Activated naive CD8-positive, alpha-beta T cell (primary cell): ENCODE measurements around the gene KLHL2.

Experiments used
- H3K27ac Mint-ChIP-seq: one replicate; pipeline ENCODE4 v1.8.0; 2021; ENCODE audit warnings: mixed read lengths
- H3K27me3 Mint-ChIP-seq: one replicate; pipeline ENCODE4 v1.8.0; 2021; ENCODE audit warnings: mixed read lengths
- H3K36me3 Mint-ChIP-seq: one replicate; pipeline ENCODE4 v1.8.0; 2021; ENCODE audit warnings: mixed read lengths
- H3K4me1 Mint-ChIP-seq: one replicate; pipeline ENCODE4 v1.8.0; 2021; ENCODE audit warnings: low read depth, mixed read lengths
- H3K4me3 Mint-ChIP-seq: one replicate; pipeline ENCODE4 v1.8.0; 2021; ENCODE audit warnings: mild to moderate bottlenecking, mixed read lengths
- H3K9me3 Mint-ChIP-seq: one replicate; pipeline ENCODE4 v1.8.0; 2021; ENCODE audit warnings: low read depth, mixed read lengths

KLHL2 gene

DNA sequence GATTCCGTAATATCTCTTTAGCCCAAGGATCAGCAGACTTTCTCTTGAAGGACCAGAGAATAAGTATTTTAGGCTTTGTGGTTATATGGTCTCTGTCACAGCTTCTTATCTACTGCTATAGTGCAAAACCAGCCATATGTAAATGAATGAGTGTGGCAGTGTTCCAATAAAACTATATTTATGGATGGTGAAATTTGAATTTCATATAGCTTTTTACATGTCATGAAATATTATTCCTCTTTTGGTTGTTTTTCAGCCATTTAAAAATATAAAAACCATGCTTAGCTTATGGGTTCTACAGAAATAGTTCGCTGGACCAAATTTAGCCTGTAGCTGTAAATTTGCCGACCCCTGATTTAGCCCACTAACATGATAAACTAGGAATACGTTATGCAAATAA is 102.1 kb downstream of the KLHL2 start:
- H3K36me3 Mint-ChIP-seq, result peaks cover 34% of the 10 kb centered on the region
- H3K27me3 Mint-ChIP-seq, result no peaks in the 10 kb centered on the region
- H3K9me3 Mint-ChIP-seq, result no peaks in the 10 kb centered on the region
- H3K4me3 Mint-ChIP-seq, result no peak overlapping the region
- H3K4me1 Mint-ChIP-seq, result peaks cover 4% of the 10 kb centered on the region
- H3K27ac Mint-ChIP-seq, result no peak overlapping the region

- Mint-ChIP-seq H3K27ac (no peak overlapping the region), H3K4me3 (no peak overlapping the region), H3K9me3 (no peaks in the 10 kb centered on the region), H3K27me3 (no peaks in the 10 kb centered on the region), H3K36me3 (peaks cover 21% of the 10 kb centered on the region), H3K4me1 (peaks cover 4% of the 10 kb centered on the region)
These were observed 105.1 kb downstream of the KLHL2 start for GRCh38 chr4:165312506-165312905.

GRCh38 chr4:165319030-165319429 is 111.7 kb downstream of the KLHL2 start:
- Mint-ChIP-seq H3K4me1 (no peaks in the 10 kb centered on the region), H3K9me3 (no peaks in the 10 kb centered on the region), H3K36me3 (peaks cover 11% of the 10 kb centered on the region), H3K27me3 (no peaks in the 10 kb centered on the region), H3K27ac (no peak overlapping the region), H3K4me3 (no peak overlapping the region)

DNA sequence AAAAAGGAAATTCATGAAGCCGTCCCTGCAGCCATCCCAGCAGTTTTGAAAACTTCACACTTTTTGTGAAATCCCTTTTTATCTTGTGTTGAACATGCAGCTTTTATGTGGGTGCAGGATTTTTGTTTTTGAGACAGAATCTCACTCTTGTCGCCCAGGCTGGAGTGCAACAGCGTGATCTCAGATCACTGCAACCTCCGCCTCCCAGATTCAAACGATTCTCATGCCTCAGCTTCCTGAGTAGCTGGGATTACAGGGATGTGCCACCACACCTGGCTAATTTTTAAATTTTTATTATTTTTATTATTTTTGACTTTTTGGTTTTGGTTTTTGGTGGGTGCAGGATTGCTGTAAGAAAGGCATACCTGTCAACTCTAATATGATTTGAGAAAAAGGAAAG is 112.1 kb downstream of the KLHL2 start:
- Mint-ChIP-seq H3K4me1 (no peaks in the 10 kb centered on the region), H3K36me3 (peaks cover 11% of the 10 kb centered on the region), H3K4me3 (no peak overlapping the region), H3K9me3 (no peaks in the 10 kb centered on the region), H3K27ac (no peak overlapping the region), H3K27me3 (no peaks in the 10 kb centered on the region)

DNA sequence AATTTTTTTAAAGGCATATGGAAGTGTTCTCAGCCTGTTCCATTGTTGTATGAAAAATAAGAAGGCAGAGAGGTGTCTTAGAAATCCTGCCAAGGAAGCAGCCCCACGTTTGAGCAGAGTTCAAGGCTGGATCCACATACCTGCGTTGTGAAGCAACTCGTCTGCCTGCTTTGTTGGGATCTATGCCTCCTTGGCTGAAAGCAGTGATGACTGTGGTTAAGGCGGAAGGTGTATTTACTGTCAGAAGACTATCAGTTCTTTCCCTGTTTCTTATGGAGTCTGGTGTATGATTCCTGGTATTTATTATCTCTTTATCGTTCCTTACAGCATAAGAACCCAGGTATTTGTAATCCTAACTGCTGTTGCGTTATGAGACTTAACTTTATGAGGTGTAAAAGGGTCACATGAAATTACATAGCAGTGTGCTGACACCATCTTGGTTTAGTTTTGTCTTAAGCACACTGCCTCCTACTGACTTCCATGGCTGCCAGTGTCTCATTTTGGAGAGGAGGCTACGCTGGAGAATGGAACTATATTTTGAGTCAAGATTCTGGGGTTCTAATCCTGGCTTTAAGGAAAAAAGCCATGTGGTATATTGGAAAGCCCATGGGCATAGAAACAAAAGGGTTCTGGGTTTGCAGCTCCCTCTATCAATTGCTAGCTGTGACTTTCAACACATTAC is 117.0 kb downstream of the KLHL2 start:
- no peak overlapping the region for H3K4me3 Mint-ChIP-seq

DNA sequence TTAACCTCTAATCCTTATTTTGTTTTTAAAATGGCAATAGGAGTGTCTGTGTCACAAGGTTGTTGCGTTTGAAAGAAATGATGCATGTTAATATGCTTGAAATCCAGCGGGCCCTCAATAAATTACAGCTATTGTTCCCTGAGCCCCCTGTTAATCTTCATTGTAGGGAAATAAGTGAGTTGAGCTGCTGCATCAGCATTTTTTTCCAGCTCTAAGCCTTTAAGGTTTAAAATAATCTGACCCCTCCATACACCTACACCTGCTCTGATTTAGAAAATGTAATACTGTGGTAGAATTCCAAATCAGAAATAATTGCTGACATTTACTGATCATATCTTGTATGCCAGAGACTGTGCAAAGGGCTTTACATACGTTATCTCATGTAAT is 117.5 kb downstream of the KLHL2 start:
- no peak overlapping the region for H3K4me3 Mint-ChIP-seq
- H3K4me1 Mint-ChIP-seq, result peaks cover 17% of the 10 kb centered on the region
- H3K27me3 Mint-ChIP-seq, result no peaks in the 10 kb centered on the region
- H3K27ac Mint-ChIP-seq, result no peak overlapping the region
- H3K36me3 Mint-ChIP-seq, result peaks cover 8% of the 10 kb centered on the region
- no peaks in the 10 kb centered on the region for H3K9me3 Mint-ChIP-seq

More for the DNA sequence above, 117.0 kb downstream of the KLHL2 start:
- peaks cover 13% of the 10 kb centered on the region for H3K4me1 Mint-ChIP-seq
- no peaks in the 10 kb centered on the region for H3K27me3 Mint-ChIP-seq
- no peak overlapping the region for H3K27ac Mint-ChIP-seq
- H3K36me3 Mint-ChIP-seq, result peaks cover 8% of the 10 kb centered on the region
- no peaks in the 10 kb centered on the region for H3K9me3 Mint-ChIP-seq

DNA sequence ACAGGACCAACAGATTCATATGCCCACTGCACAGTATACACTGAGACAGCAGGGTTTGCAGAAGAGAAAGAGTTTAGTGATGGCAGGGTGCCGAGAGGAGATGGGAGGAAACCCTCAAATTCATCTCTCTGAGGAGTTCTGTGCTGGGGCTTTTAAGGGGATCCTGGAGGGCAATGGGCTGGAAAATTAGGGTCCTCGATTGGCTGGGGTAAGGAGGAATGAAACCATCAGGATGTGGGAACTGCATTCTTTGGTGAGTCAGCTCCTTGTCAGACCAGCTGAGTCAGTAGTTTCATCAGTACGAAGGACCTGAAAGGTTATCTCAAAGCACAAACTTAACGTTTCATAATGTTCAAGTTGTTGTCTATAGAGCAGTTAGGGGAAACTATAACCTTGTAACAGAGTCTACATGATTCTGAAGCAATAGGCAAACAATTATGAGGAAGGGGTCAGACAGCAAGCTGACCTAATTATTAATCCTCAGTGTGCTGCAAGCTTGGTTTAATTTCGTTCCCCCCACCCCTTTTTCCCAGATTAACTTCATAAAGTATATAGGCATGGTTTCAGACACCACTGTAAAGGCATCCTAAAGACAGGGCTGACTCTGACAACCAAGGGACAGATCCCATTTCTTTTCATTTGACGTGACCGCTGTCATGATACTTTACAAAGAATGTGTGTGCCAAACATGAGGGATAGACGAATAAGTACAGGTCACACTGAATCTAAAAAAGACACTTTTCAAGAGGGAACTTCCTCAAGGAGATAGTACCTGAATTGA is 118.6 kb downstream of the KLHL2 start:
- H3K4me1 Mint-ChIP-seq, result peaks cover 26% of the 10 kb centered on the region
- H3K27me3 Mint-ChIP-seq, result no peaks in the 10 kb centered on the region
- peaks cover 10% of the 10 kb centered on the region for H3K36me3 Mint-ChIP-seq
- no peaks in the 10 kb centered on the region for H3K9me3 Mint-ChIP-seq
- peak overlapping the region; percentile 31 for H3K27ac Mint-ChIP-seq
- no peak overlapping the region for H3K4me3 Mint-ChIP-seq

DNA sequence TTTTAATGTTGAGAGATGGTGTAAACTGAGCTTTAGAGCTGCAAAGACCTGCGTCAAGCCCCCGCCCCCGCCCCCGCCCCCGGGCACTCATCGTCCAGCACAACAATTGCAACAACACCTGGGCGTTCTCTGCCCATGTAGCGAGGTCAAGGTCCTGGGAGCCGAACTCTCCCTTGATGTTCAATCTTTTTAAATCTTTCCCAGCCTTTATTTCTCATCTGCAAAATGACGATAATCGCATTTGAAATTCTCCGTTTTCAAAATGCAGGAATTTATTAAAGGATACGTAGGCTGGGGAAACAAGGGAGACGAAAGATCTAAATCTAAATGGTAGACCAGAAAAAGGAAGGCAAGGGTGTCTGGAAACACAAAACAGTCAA is 119.5 kb downstream of the KLHL2 start:
- Mint-ChIP-seq H3K27ac (no peak overlapping the region), H3K4me1 (peaks cover 35% of the 10 kb centered on the region), H3K27me3 (no peaks in the 10 kb centered on the region), H3K4me3 (no peak overlapping the region), H3K9me3 (no peaks in the 10 kb centered on the region), H3K36me3 (peaks cover 11% of the 10 kb centered on the region)

DNA sequence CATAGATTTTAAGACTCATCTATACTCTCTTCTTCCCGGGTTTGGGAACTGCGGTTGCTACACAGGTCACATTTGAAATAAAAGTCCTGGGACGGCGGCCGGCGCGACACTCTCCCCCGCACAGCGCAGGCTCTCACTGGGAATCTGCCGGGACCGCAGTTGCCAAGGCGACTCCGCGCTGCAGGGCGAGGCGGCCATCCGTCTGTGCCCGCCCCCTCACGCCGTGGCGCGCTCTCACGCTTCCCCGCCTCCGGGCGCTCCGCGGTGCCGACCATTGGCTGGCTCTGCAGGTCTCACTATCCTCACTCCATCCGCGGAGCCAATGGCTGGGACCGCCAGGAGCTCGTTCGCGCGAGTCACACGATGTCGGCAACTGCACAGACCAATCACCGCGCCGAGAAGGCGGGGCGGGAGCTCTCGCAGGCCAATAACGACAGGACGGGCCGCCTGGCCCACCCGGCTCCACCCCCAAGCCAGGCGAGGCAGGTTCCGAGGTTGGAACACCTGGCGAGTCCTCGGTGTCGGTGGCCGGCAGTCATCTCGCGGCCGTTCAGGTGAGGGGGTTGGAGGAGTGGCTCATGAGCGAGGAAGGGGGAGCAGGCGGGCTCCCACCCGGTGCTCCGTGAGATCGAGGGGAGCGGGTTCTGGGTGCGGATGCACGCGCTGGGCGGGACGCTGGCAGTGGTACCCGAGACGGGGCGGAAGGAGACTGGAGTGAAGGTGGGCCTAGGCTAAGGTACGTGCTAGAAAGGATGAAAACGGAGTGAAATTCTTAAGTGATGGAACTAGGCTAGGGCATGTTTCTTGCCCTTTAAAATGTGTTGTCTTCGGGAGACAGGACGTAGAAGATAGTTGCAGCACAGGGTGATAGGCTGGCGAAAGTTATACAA is 120.1 kb downstream of the KLHL2 start, which contains the start of gene MSMO1:
TSS of gene MSMO1 (plus strand) at position 459 of the 890 bp plus-strand sequence. CDS start 5,702 bp downstream, outside the sequence.
- no peaks in the 10 kb centered on the region for H3K27me3 Mint-ChIP-seq
- H3K4me1 Mint-ChIP-seq, result peaks cover 41% of the 10 kb centered on the region
- H3K27ac Mint-ChIP-seq, result no peak within 1 kb of the TSS
- H3K4me3 Mint-ChIP-seq, result no peak within 1 kb of the TSS
- H3K36me3 Mint-ChIP-seq, result peaks cover 17% of the 10 kb centered on the region
- no peaks in the 10 kb centered on the region for H3K9me3 Mint-ChIP-seq

DNA sequence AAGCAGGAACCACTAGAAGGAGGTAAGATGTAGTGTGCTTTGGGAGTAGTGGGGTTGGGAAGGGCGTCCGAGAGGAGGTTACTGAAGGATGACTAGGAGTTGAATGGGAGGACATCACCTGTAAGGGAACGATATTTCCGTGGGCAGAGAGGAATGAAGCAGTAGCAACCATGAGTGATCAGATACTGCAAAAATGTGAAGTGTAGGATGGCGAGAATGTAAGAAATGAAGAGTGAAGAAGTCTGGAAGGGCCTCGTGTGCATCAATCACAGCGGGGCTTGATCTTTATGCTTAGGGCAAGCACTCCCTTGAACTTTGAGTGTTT is 120.7 kb downstream of the KLHL2 start:
- Mint-ChIP-seq H3K4me3 (no peak overlapping the region), H3K36me3 (peaks cover 20% of the 10 kb centered on the region), H3K27me3 (no peaks in the 10 kb centered on the region), H3K27ac (no peak overlapping the region), H3K4me1 (peaks cover 45% of the 10 kb centered on the region), H3K9me3 (no peaks in the 10 kb centered on the region)

- no peak overlapping the region for H3K4me3 Mint-ChIP-seq
- H3K36me3 Mint-ChIP-seq, result peaks cover 16% of the 10 kb centered on the region
- H3K4me1 Mint-ChIP-seq, result peaks cover 45% of the 10 kb centered on the region
These were observed 121.3 kb downstream of the KLHL2 start for GRCh38 chr4:165328708-165329107.

GRCh38 chr4:165330071-165330470 is 122.7 kb downstream of the KLHL2 start:
- H3K4me1 Mint-ChIP-seq, result peaks cover 48% of the 10 kb centered on the region
- no peak overlapping the region for H3K27ac Mint-ChIP-seq
- H3K27me3 Mint-ChIP-seq, result no peaks in the 10 kb centered on the region
- H3K4me3 Mint-ChIP-seq, result no peak overlapping the region
- no peaks in the 10 kb centered on the region for H3K9me3 Mint-ChIP-seq
- peaks cover 19% of the 10 kb centered on the region for H3K36me3 Mint-ChIP-seq

More at GRCh38 chr4:165328708-165329107, 121.3 kb downstream of the KLHL2 start:
- Mint-ChIP-seq H3K9me3 (no peaks in the 10 kb centered on the region), H3K27me3 (no peaks in the 10 kb centered on the region), H3K27ac (no peak overlapping the region)

GRCh38 chr4:165330666-165331065 is 123.3 kb downstream of the KLHL2 start:
- peaks cover 19% of the 10 kb centered on the region for H3K36me3 Mint-ChIP-seq
- no peak overlapping the region for H3K27ac Mint-ChIP-seq
- H3K9me3 Mint-ChIP-seq, result no peaks in the 10 kb centered on the region
- peaks cover 46% of the 10 kb centered on the region for H3K4me1 Mint-ChIP-seq
- H3K27me3 Mint-ChIP-seq, result no peaks in the 10 kb centered on the region
- peak overlapping the region; percentile 67 for H3K4me3 Mint-ChIP-seq

GRCh38 chr4:165331359-165331758 is 124.0 kb downstream of the KLHL2 start:
- H3K4me3 Mint-ChIP-seq, result peak overlapping the region; percentile 67
- H3K9me3 Mint-ChIP-seq, result no peaks in the 10 kb centered on the region
- H3K36me3 Mint-ChIP-seq, result peaks cover 19% of the 10 kb centered on the region
- peaks cover 40% of the 10 kb centered on the region for H3K4me1 Mint-ChIP-seq
- H3K27me3 Mint-ChIP-seq, result no peaks in the 10 kb centered on the region
- H3K27ac Mint-ChIP-seq, result no peak overlapping the region

DNA sequence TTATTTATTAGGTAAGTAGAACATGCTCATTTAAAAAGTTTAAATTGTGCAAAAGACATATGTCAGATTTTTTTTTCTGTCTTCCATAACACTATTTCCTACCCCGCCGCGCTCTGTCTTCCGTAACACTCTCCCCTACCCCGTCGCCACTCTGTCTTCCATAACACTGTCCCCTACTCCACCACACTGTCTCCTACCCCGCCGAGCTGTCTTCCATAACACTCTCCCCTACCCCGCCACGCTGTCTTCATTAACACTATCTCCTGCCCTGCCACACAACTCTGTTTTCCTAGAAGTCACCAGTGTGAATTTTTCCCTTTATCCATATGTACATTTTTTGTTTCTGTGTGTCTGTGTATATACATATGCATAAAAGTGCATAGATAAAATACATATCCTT is 124.5 kb downstream of the KLHL2 start:
- Mint-ChIP-seq H3K36me3 (peaks cover 19% of the 10 kb centered on the region), H3K27me3 (no peaks in the 10 kb centered on the region), H3K27ac (peak overlapping the region; percentile 69), H3K4me1 (peaks cover 40% of the 10 kb centered on the region), H3K9me3 (no peaks in the 10 kb centered on the region), H3K4me3 (peak overlapping the region; percentile 45)
